ENCODE measurements around the gene PDE7B. TPM values are rescaled to one million over a fixed set of nuclear protein-coding genes. Genes with fewer than 3 reads are reported as not detected.

The PDE7B gene
- total RNA-seq, 3 donors from 2014 or later = 2.1 to 4.0 (median 2.2) TPM

GRCh38 chr6:135992739-135993138 lies 141.2 kb downstream of the PDE7B start:
- no peak overlapping the region for H3K4me3 ChIP-seq
- no peak for TF ChIP-seq CTCF (IDR thresholded peaks at IDR 0.05)
- no peaks in the 10 kb centered on the region for H3K9me3 ChIP-seq
- H3K4me1 ChIP-seq (ENCODE audit: low read depth) = no peaks in the 10 kb centered on the region
- no peak for ATAC-seq
- H3K36me3 ChIP-seq (ENCODE audit: low read depth) = no peaks in the 10 kb centered on the region
- intact Hi-C loops (cut with DNase I, micrococcal nuclease) = no loop called here
- no peak for DNase-seq

DNA sequence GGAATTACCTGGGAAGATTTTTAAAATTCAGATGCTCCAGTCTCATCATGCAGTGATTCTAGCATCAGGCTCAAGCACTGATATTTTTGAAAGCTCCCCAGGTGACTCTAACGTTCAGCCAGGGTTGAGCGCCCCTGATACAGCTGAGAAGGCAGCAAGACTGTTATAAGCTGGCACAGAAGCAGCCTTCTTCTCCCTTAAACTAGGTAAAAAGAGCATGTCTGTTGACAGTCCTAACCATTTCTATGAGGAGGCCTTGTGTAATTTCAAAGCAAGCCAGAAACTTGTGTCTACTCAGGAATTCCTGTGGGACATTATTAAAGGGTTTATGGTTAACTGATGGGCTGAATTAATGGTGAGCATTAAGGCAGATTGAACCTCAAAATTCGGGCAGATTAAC lies 141.9 kb downstream of the PDE7B start:
- intact Hi-C loops (cut with DNase I, micrococcal nuclease) = no loop called here
- no peak for DNase-seq
- Histone ChIP-seq H3K9me3 (no peaks in the 10 kb centered on the region), H3K36me3 (ENCODE audit: low read depth) (no peaks in the 10 kb centered on the region), H3K4me1 (ENCODE audit: low read depth) (no peaks in the 10 kb centered on the region), H3K4me3 (no peak overlapping the region)
- no peak for ATAC-seq
- TF ChIP-seq CTCF (IDR thresholded peaks at IDR 0.05) = no peak

- DNase-seq = no peak
- Histone ChIP-seq H3K9me3 (peaks cover 2% of the 10 kb centered on the region), H3K36me3 (ENCODE audit: low read depth) (no peaks in the 10 kb centered on the region), H3K4me3 (no peak overlapping the region), H3K4me1 (ENCODE audit: low read depth) (no peaks in the 10 kb centered on the region)
- TF ChIP-seq CTCF (IDR thresholded peaks at IDR 0.05) = no peak
- intact Hi-C loops (cut with DNase I, micrococcal nuclease) = no loop called here
- no peak for ATAC-seq
These were observed 143.5 kb downstream of the PDE7B start for GRCh38 chr6:135994857-135995544.

DNA sequence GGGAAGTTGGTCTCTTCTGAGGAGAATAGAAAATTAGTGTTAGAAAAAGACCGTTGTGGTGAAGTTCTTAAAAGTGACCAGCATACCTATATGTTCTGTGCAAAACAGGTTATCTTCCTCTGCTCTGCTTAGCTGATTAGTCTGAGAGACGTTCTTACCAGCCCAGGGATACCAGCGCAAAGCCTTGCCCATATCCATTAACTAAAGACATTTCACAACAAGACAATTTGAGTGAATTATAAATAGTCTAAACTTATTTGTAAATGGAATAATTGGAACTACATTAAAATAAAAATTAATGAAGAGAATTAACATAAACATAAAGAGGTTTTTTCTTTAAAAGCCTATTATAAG lies 144.0 kb downstream of the PDE7B start:
- Histone ChIP-seq H3K9me3 (peaks cover 2% of the 10 kb centered on the region), H3K4me3 (no peak overlapping the region), H3K36me3 (ENCODE audit: low read depth) (no peaks in the 10 kb centered on the region), H3K4me1 (ENCODE audit: low read depth) (no peaks in the 10 kb centered on the region)
- intact Hi-C loops (cut with DNase I, micrococcal nuclease) = no loop called here
- no peak for TF ChIP-seq CTCF (IDR thresholded peaks at IDR 0.05)
- ATAC-seq (no peak), DNase-seq (no peak)

- Histone ChIP-seq H3K4me1 (ENCODE audit: low read depth) (no peaks in the 10 kb centered on the region), H3K9me3 (peaks cover 2% of the 10 kb centered on the region), H3K36me3 (ENCODE audit: low read depth) (no peaks in the 10 kb centered on the region), H3K4me3 (no peak overlapping the region)
- ATAC-seq (no peak), DNase-seq (no peak)
- TF ChIP-seq CTCF (IDR thresholded peaks at IDR 0.05) = no peak
- intact Hi-C loops (cut with DNase I, micrococcal nuclease) = no loop called here
These were observed 145.2 kb downstream of the PDE7B start for GRCh38 chr6:135996668-135997067.

GRCh38 chr6:135999393-135999792 lies 147.9 kb downstream of the PDE7B start:
- intact Hi-C loops (cut with DNase I, micrococcal nuclease) = no loop called here

More at GRCh38 chr6:135999393-135999792, 147.9 kb downstream of the PDE7B start:
- peaks cover 2% of the 10 kb centered on the region for H3K9me3 ChIP-seq
- H3K36me3 ChIP-seq (ENCODE audit: low read depth) = no peaks in the 10 kb centered on the region
- H3K4me3 ChIP-seq = no peak overlapping the region
- ATAC-seq (no peak), DNase-seq (no peak)
- H3K4me1 ChIP-seq (ENCODE audit: low read depth) = no peaks in the 10 kb centered on the region
- no peak for TF ChIP-seq CTCF (IDR thresholded peaks at IDR 0.05)

Measured in mucosa of descending colon (tissue), 3 donors.